GM10266 (cell line): ENCODE results near the gene SEMA6B.
A peak's percentile ranks its signal among the peaks of the same experiment; 100 is the strongest.

Experiments used
- DNase-seq: peaks from one replicate; pipeline ENCODE4 v3.0.0; 2012; ENCODE audit errors: extremely low spot score
- TF ChIP-seq, protein P1 (sequence below): IDR thresholded peaks from 2 replicates; pipeline ENCODE4 v1.5.1; 2012; ENCODE audit warnings: mild to moderate bottlenecking, low read depth; ENCODE audit not compliant: control insufficient read depth, insufficient read depth; ENCODE audit errors: missing control alignments

Gene SEMA6B

DNA sequence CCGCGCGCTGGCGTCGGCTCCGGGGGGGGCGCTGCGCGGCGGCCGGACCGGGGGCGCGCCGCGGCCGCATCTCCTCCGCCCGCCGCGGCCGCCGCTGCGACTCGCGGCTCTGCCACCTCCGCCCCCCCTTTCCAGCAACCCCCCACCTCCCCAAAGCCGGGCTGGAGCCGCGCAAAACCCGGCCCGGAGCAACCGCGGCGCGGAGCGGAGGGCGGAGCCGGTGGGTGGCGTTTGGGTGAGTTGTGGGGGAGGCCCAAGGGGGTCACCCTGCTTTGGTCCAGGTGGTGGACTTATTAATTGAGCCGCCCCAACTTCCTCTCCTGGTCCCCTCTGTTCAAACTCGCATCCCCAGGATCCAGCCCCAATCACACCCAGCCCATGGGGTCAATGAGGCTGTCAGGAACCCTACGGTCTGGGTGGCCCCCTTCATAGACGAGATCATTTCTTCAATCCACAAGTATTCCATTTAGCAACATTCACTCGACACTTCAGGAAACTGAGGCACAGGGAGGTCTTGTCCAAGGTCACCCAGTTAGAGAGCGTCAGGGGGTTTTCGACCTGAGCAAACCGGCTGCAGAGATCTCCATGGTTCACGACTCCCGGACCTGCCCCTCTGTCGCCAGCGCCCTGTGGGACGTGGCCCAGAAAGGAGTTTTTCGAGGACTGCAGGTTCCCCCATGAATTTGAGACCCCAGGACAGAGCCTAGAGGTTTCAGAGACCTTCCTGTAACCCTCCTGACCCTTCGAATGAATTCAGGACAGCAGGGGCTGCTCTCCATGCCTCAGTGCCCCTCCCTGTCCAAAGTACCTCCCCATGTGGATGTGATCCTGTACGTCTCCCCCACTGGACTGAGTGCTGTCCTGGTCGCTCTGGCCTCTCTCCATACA, 22.4 kb upstream of the SEMA6B start:
- peak; percentile 79 for DNase-seq
- TF ChIP-seq, protein P1, sequence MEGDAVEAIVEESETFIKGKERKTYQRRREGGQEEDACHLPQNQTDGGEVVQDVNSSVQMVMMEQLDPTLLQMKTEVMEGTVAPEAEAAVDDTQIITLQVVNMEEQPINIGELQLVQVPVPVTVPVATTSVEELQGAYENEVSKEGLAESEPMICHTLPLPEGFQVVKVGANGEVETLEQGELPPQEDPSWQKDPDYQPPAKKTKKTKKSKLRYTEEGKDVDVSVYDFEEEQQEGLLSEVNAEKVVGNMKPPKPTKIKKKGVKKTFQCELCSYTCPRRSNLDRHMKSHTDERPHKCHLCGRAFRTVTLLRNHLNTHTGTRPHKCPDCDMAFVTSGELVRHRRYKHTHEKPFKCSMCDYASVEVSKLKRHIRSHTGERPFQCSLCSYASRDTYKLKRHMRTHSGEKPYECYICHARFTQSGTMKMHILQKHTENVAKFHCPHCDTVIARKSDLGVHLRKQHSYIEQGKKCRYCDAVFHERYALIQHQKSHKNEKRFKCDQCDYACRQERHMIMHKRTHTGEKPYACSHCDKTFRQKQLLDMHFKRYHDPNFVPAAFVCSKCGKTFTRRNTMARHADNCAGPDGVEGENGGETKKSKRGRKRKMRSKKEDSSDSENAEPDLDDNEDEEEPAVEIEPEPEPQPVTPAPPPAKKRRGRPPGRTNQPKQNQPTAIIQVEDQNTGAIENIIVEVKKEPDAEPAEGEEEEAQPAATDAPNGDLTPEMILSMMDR: no peak

DNA sequence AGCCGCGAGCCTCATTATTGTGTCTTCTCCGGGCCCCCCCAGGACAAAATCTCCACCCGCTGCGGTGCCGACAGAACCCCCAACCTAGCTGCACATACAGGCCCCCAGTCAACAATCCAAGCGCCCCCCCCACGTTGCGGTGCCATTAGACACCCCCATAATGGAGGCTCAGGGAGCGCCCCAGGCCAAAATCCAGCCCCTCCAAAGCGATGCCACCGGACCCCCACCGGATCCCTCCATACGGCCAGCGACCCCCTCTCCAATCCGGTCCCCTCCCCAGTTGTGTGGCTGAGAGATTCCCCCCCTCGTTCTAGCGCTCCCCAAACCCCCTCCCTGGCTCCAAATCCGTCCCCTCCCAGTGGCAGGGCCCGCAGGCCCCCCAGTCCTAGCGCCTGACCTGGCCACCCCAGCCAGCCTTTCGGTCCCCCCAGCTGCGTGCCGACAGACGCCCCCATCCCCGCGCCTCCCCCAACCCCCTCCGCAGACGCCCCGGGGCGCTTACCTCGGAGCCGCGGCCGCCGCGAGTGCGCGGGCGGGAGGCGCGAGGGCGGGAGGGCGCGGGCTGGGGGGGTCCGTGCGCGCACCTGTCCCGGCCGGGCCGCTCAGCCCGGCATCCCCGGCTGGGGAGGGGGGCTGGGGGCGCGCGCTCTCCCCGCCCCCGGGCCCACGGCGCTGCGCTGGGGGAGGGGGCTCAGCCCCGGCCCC, 21.6 kb upstream of the SEMA6B start:
- TF ChIP-seq, protein P1: no peak
- no peak for DNase-seq

DNA sequence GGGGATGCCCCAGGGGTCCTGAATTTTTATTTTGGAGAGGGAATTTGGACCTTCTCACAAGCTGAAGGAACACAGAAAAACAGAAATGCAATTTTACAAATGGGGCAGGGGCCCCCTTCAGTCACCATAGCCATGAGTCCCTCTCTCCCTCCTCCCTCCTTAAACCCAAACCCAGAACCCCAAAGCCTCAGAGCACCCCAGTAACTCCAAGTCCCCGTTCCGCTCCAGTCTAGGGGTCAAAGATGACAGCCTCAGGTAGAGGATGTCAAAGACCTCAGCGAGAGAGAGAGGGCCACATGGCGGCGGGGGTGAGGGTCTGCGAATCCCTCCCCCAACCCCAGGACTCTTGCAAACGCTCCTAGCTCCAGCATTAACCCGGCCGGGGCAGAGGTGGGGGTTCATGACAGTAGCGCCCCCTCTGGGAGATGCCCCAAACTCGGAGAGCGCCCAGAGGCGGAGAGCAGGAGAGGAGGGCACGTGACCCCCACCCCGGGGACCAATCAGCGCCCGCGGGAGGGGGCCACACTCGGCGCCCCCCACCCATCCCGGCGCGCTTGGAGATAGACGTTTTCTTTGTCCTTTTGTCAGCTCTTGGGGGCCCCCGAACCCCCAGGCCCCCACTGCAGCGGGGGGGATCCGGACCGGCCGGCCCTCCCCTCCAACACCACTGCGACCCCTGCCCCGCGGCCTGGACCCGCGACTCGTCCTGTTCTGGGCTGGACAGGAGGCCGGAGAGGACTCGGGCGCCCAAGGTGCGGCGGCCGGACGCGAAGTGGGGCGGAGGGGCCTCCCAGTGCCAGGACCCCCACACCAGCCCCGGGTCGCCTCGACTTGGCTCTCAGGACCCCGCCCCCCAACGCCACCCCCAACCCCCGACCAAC, 20.8 kb upstream of the SEMA6B start:
- TF ChIP-seq, protein P1: no peak

DNA sequence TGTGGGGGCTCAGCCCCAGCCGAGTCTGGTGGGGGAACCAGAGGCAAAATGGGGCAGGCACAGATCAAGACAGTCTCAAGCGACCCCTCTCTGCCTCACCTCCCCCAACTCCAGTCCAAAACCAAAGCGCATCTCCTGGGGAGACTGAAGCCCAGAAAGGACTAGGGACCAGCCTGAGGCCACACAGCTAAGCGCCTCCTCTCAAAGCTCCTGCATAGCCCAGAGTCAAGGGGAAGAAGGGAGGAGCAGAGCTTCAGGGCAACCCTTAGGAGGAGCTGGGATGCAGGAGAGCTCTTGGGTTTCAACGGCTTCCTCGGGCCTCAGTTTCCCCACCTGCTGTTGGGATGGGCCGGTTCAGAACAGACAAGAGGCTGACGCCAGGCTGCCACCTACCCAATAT, 19.9 kb upstream of the SEMA6B start:
- DNase-seq: no peak
- TF ChIP-seq, protein P1: no peak

More for the DNA sequence above, 20.8 kb upstream of the SEMA6B start:
- no peak for DNase-seq

DNA sequence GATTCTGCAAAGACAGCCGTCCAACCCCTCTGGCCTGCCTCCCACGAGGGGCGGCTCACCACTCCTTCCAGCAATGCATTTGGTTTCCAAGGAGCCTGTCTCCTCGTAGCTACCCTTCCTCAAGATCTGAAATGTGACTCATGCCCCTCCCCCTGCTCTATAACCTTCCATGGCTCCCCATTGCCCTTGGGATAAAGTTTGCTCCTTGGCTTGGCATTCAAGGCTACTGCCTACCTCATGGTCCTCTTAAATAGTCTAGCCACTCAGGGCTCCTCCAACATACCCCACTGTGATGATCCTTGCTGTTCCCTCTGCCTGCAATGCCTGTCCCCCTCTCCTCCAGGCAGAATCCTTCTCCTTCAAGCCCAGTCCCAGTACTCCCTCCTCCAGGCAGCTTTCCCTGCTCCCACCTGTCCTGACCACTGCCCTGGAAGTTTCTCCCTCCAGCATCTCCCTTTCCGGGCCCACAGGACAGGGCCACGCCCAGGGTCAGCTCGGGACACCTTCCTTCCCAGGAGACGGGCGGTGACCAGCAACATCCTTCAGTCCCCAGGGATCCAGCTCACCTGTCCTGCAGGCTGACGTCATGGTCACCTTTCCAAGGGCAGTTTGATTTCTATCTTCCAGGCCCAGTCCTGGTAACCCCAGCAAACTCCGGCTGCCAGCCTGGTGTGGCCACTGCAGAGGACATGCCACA, 19.2 kb upstream of the SEMA6B start:
- DNase-seq: no peak
- TF ChIP-seq, protein P1: no peak

DNA sequence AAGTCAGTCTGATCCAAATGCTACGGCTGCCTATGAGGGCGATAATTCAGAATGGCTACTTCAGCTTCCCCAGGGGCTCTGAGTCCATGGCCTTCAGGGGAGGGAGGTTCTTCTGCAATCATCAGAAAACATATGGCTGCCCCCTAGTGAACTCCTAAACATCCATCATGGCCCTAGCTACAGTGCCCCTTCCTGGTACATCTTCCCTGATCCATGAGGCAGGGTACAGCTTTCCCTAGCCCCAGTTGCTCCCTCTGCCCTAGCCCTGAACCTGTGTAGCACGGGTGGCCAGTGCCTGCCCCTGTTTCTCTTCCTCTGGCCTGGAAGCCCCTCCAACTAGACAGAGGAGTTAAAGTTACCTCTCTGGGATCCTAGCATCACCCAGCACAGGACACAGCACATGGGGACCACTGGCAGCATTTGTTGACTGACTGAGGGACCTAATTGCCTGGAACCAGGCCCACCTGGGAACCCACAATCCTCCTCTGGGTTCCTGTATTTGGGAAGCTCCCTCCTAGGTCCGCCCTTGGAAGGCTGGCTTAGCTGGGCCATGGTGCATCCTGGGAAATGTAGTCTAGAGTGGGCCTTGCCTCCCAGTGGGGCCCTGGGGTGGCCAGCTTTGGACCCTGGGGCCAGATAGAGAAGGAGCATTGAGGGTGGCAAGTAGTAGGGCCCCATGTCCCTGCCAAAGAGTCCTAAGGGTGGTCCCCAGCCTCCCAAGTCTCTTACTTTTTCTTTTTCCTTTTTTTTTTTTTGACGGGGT, 17.7 kb upstream of the SEMA6B start:
- no peak for DNase-seq
- TF ChIP-seq, protein P1: no peak
